ENCODE measurements around the gene ZNF574. TPM values are rescaled to one million over a fixed set of nuclear protein-coding genes. Genes with fewer than 3 reads are reported as not detected.
A peak's percentile ranks its signal among the peaks of the same experiment; 100 is the strongest.
"Not testable (repeated sequence)": the region's sequence is repeated elsewhere in the genome, so short reads cannot be mapped to it uniquely, and the experiment has no call there.

Gene ZNF574, protein sequence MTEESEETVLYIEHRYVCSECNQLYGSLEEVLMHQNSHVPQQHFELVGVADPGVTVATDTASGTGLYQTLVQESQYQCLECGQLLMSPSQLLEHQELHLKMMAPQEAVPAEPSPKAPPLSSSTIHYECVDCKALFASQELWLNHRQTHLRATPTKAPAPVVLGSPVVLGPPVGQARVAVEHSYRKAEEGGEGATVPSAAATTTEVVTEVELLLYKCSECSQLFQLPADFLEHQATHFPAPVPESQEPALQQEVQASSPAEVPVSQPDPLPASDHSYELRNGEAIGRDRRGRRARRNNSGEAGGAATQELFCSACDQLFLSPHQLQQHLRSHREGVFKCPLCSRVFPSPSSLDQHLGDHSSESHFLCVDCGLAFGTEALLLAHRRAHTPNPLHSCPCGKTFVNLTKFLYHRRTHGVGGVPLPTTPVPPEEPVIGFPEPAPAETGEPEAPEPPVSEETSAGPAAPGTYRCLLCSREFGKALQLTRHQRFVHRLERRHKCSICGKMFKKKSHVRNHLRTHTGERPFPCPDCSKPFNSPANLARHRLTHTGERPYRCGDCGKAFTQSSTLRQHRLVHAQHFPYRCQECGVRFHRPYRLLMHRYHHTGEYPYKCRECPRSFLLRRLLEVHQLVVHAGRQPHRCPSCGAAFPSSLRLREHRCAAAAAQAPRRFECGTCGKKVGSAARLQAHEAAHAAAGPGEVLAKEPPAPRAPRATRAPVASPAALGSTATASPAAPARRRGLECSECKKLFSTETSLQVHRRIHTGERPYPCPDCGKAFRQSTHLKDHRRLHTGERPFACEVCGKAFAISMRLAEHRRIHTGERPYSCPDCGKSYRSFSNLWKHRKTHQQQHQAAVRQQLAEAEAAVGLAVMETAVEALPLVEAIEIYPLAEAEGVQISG
- 10 to 100 TPM; 12.1 to 12.5 TPM for total RNA-seq

DNA sequence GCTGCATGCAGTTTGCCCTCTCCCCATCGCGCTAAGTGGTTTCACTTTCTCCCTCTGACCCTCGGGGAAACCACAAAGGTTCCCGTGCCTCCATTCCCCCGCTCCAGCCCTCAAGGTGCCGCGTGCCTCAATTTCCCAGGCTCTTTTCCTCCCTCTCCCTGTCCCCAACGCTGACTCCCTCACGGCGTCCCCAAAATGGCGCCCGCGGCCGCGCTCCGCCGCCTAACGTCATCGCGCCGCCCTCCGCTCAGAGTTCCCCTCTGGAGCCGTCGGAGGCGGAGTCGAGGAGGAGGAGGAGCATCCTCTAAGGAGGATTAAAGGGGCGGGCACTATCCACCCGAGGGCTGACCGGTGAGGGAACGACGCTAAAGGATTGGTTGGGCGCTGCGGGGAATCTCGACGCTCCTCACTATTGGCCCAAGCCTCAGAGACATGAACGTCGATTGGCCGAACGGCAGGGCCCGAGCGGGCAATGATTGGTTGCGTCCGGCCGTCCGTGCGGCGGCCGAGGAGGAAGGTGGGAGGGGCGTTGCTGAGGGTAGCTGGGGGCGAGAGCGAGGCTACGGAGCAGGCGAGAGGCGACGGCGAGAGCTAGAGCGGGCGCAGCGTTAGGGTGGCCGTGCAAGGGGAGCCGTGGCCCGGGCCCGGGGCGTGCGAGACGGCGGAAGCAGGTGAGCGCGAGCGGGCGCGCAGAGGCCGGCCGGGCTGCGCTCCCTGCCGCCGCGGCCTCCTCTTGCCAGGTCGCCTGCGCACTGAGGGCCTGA lies at the start of gene ZNF574:
Gene ZNF574, plus strand, starts transcription at position 551 of the 764 bp plus-strand sequence. CDS start 2,441 bp downstream, outside the sequence.
- Mint-ChIP-seq H3K4me3 (peak within 1 kb of the TSS; percentile 97), H3K4me1 (peaks cover 28% of the 10 kb centered on the region), H3K27ac (peak within 1 kb of the TSS; percentile 99), H3K36me3 (ENCODE audit: low read depth) (peaks cover 43% of the 10 kb centered on the region), H3K27me3 (no peaks in the 10 kb centered on the region), H3K9me3 (peaks cover 5% of the 10 kb centered on the region)
- ATAC-seq (replicated peaks) = peak; percentile 98

GRCh38 chr19:42028304-42029216 lies 47.4 kb upstream of the ZNF574 start:
- no peaks in the 10 kb centered on the region for H3K36me3 Mint-ChIP-seq (ENCODE audit: low read depth)
- no peak for ATAC-seq (replicated peaks)
- H3K9me3 Mint-ChIP-seq = no peaks in the 10 kb centered on the region
- H3K27me3 Mint-ChIP-seq = peaks cover 29% of the 10 kb centered on the region
- no peaks in the 10 kb centered on the region for H3K4me1 Mint-ChIP-seq
- H3K27ac Mint-ChIP-seq = no peak overlapping the region
- no peak overlapping the region for H3K4me3 Mint-ChIP-seq

DNA sequence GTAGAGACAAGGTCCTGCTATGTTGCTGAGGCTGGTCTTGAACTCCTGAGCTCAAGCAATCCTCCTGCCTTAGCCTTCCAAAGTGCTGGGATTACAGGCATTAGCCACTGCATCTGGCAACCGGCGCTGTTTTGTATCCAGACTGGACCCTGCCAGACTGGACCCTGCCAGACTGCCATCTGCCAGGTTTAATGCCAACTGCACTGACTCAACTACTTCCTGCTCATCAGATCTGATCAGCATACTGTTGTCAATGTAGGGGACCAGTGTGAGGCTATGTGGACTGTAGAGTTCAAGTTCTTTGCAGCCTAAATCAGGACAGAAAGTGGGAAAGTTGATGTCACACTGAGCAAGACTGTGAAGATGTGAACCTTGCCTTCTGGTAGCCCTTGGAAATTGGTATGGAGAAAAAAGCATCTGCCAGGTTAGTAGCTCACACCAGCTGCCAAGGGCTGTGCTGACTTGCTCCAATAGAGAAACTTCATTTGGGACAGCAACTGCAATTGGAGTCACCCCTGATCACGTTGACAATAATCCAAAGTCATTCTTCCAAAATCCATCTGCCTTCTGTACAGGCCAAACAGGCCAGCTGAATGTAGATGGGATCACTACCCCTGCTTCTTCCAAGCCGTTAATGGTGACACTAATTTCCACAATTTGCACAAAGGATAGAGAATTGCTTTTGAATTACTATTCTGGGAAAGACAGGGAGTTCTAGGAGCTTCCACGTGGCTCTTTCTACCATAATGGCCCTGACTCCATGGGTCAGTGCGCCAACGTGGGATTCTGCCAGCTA lies 45.1 kb upstream of the ZNF574 start:
- Mint-ChIP-seq H3K27ac (no peak overlapping the region), H3K4me3 (no peak overlapping the region), H3K9me3 (no peaks in the 10 kb centered on the region), H3K4me1 (peaks cover 5% of the 10 kb centered on the region), H3K36me3 (ENCODE audit: low read depth) (no peaks in the 10 kb centered on the region), H3K27me3 (peaks cover 27% of the 10 kb centered on the region)
- ATAC-seq (replicated peaks) = no peak

GRCh38 chr19:42032431-42032830 lies 43.5 kb upstream of the ZNF574 start:
- H3K36me3 Mint-ChIP-seq (ENCODE audit: low read depth) = no peaks in the 10 kb centered on the region
- no peaks in the 10 kb centered on the region for H3K9me3 Mint-ChIP-seq
- no peak overlapping the region for H3K27ac Mint-ChIP-seq
- no peak overlapping the region for H3K4me3 Mint-ChIP-seq
- H3K27me3 Mint-ChIP-seq = peaks cover 20% of the 10 kb centered on the region
- no peak for ATAC-seq (replicated peaks)
- peaks cover 5% of the 10 kb centered on the region for H3K4me1 Mint-ChIP-seq

DNA sequence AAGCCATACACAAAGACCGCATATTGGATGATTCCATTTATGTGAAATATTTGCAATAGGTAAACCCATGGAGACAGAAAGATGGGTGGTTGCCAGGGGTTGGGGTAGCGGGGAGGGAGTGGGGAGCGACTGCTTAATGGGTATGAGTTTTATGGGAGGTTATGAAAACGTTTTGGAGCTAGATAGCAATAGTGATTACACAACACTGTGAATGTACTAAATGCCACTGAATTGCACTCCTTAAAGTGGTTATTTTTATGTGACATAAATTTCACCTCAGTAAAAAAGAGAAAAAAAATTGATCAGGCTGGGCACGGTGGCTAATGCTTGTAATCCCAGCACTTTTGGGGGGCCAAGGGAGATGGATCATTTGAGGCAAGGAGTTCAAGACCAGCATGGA lies 42.6 kb upstream of the ZNF574 start:
- Mint-ChIP-seq H3K4me1 (peaks cover 5% of the 10 kb centered on the region), H3K27me3 (peaks cover 19% of the 10 kb centered on the region), H3K27ac (no peak overlapping the region), H3K4me3 (no peak overlapping the region), H3K36me3 (ENCODE audit: low read depth) (no peaks in the 10 kb centered on the region), H3K9me3 (no peaks in the 10 kb centered on the region)
- no peak for ATAC-seq (replicated peaks)

DNA sequence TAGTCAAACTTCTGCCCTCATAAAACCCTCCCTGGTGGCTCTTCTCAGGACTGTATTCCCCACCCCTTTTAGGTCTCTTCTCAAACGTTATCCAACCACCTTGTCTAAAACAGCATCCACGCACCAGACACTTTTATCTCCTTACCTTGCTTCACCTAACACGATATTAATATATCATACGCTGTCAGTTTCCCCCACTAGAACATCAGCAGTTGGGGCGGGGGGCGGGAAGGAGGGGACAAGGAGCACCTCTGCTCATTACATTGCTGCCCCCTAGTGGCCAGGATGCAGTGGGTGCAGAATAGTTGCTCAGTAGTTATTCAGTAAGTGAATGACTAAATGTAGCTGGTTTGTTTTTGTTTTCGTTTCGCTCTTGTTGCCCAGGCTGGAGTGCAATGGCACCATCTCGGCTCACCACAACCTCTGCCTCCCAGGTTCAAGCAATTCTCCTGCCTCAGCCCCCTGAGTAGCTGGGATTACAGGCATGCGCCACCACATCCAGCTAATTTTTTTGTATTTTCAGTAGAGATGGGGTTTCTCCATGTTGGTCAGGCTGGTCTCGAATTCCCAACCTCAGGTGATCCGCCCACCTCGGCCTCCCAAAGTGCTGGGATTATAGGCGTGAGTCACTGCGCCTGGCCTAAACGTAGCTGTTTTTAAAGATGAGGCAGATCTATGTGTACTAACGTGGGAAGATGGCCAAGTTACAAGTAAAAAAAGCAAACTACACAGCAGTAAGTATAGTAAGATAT lies 41.1 kb upstream of the ZNF574 start:
- peak overlapping the region; percentile 75 for H3K27ac Mint-ChIP-seq
- peaks cover 15% of the 10 kb centered on the region for H3K27me3 Mint-ChIP-seq
- not testable (repeated sequence) for H3K4me1 Mint-ChIP-seq; H3K36me3 Mint-ChIP-seq (ENCODE audit: low read depth); H3K9me3 Mint-ChIP-seq
- ATAC-seq (replicated peaks) = peak; percentile 99
- peak overlapping the region; percentile 58 for H3K4me3 Mint-ChIP-seq

GRCh38 chr19:42037649-42038048 lies 38.3 kb upstream of the ZNF574 start:
- no peak overlapping the region for H3K4me3 Mint-ChIP-seq
- no peak for ATAC-seq (replicated peaks)
- peak overlapping the region; percentile 33 for H3K27ac Mint-ChIP-seq
- no peaks in the 10 kb centered on the region for H3K36me3 Mint-ChIP-seq (ENCODE audit: low read depth)
- H3K27me3 Mint-ChIP-seq = peaks cover 11% of the 10 kb centered on the region
- no peaks in the 10 kb centered on the region for H3K9me3 Mint-ChIP-seq
- peaks cover 5% of the 10 kb centered on the region for H3K4me1 Mint-ChIP-seq

GRCh38 chr19:42038666-42039065 lies 37.3 kb upstream of the ZNF574 start:
- Mint-ChIP-seq H3K27ac (no peak overlapping the region), H3K27me3 (peaks cover 8% of the 10 kb centered on the region), H3K4me1 (peaks cover 5% of the 10 kb centered on the region), H3K4me3 (no peak overlapping the region), H3K36me3 (ENCODE audit: low read depth) (no peaks in the 10 kb centered on the region), H3K9me3 (no peaks in the 10 kb centered on the region)
- no peak for ATAC-seq (replicated peaks)

DNA sequence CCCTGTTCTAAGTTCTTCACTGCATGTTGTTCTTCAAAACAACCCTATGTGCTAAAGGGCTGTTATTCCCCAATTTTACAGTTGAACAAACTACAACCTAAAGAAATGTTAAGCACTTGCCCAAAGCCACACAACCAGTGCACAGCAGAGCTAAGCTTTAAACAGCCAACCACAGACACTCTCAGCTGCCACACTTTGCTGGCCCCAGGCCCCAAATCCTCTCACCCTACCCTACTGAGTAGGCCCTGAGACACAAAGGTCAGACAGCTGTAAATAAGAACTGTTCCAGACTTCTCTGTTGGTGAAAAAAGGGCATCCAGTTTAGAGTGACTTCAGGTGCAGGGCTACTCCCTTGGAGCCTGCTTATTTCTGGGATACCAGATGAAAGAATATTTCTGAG lies 35.9 kb upstream of the ZNF574 start:
- H3K27me3 Mint-ChIP-seq = peaks cover 3% of the 10 kb centered on the region

DNA sequence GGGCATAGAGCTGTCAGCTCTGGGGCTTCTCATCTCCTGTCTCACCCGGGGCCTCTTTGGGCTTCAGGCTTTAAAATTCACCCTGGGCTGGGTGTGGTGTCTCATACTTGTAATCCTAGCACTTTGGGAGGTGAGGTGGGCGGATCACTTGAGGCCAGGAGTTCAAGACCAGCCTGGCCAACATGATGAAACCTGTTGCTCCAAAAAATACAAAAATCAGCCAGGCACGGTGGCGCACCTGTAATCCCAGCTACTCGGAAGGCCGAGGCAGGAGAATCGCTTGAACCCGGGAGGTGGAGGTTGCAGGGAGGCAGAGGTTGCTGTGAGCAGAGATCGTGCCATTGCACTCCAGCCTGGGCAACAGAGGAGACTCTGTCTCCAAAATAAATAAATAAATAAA lies 35.5 kb upstream of the ZNF574 start:
- ATAC-seq (replicated peaks); H3K4me3 Mint-ChIP-seq; H3K9me3 Mint-ChIP-seq; H3K27me3 Mint-ChIP-seq; H3K4me1 Mint-ChIP-seq; H3K27ac Mint-ChIP-seq; H3K36me3 Mint-ChIP-seq (ENCODE audit: low read depth): not testable (repeated sequence)

More for the DNA sequence above, 35.9 kb upstream of the ZNF574 start:
- Mint-ChIP-seq H3K36me3 (ENCODE audit: low read depth) (no peaks in the 10 kb centered on the region), H3K9me3 (no peaks in the 10 kb centered on the region), H3K27ac (no peak overlapping the region), H3K4me3 (no peak overlapping the region), H3K4me1 (no peaks in the 10 kb centered on the region)
- ATAC-seq (replicated peaks) = no peak

DNA sequence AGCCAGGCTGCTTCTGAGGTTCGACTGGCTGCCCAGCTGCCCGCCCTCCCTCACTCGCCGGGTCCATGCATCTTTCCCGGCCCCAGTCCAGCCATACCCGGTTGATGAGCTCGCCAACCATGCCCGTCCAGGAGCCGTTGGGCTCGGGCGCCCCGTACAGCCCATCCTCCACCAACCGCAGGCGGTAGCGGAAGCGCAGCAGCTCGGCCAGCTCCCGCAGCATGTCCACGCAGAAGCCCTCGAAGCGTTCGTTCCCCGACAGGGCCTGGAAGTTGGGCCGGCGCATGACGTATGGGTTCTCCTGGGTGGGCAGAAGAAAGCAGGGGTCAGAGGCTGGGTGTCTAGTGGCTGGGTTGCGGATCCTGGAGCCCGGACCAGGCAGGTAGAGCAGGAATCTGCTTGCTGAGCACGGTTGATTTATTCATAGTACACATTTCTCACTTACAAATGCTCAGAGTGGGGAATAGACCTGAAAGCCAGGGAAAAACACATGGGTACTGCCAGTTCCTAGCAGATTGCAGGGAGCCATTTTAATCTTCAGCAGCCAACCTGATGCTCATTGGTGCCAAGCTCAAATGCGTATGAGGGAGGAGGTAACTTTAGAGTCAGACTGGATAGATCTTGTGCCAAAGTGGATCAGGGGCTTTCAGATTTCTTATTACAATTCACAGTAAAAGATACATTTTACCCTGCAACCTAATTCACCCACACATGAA lies 33.4 kb upstream of the ZNF574 start:
- H3K4me3 Mint-ChIP-seq = no peak overlapping the region
- no peak for ATAC-seq (replicated peaks)
- H3K9me3 Mint-ChIP-seq = no peaks in the 10 kb centered on the region
- H3K36me3 Mint-ChIP-seq (ENCODE audit: low read depth) = no peaks in the 10 kb centered on the region
- peaks cover 7% of the 10 kb centered on the region for H3K27me3 Mint-ChIP-seq
- no peak overlapping the region for H3K27ac Mint-ChIP-seq
- no peaks in the 10 kb centered on the region for H3K4me1 Mint-ChIP-seq

DNA sequence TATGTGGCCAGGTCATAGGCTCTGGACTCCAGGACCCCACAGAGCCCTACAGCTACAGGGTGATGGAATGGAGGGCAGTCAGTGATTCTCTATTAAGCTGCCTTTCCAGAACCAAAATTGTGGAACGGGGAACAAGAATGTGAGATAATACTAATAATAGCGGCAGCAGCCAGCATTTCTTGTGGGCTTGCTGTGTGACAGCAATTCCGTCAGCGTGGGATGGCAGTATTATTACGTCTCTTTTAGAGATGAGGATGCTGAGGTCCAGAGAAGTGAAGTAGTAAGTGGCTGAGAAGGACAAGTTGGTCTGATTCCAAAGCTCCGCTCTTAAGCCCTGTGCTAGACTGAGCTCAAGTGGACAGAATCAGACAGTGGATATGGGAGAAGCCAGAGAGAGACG lies 30.4 kb upstream of the ZNF574 start:
- Mint-ChIP-seq H3K4me3 (no peak overlapping the region), H3K27ac (no peak overlapping the region), H3K9me3 (no peaks in the 10 kb centered on the region), H3K36me3 (ENCODE audit: low read depth) (no peaks in the 10 kb centered on the region), H3K4me1 (peaks cover 7% of the 10 kb centered on the region), H3K27me3 (peaks cover 7% of the 10 kb centered on the region)
- no peak for ATAC-seq (replicated peaks)

All from activated T-helper 17 cell treated with anti-CD3 and anti-CD28 coated beads, Interleukin-2, amount 50 U/mL, for 72 hours (primary cell).